Right lung (tissue), 5 donors: ENCODE data around the gene TMPRSS3. TPM values are rescaled to one million over a fixed set of nuclear protein-coding genes. Genes with fewer than 3 reads are reported as not detected.
"Not testable (repeated sequence)": the region's sequence is repeated elsewhere in the genome, so short reads cannot be mapped to it uniquely, and the experiment has no call there.

ENCODE experiments used
- DNase-seq, 2 donors: peaks; one replicate each; pipeline ENCODE4 v3.0.0-alpha.2; 2013
- polyA plus RNA-seq, 5 donors: library from polyadenylated mRNA; unstranded; fragments of 120-200 nt; gene quantifications; one replicate each; pipeline versions ENCODE4 v1.2.1 to v1.2.3, GENCODE V29; 2013; ENCODE audit warnings: inconsistent platforms in 1 of 5, low replicate concordance in 1 of 5; ENCODE audit not compliant: insufficient read length in 5 of 5, insufficient read depth in 1 of 5

TMPRSS3 gene
- polyA plus RNA-seq, 5 donors = 0.58 to 1.0 (median 0.64) TPM

DNA sequence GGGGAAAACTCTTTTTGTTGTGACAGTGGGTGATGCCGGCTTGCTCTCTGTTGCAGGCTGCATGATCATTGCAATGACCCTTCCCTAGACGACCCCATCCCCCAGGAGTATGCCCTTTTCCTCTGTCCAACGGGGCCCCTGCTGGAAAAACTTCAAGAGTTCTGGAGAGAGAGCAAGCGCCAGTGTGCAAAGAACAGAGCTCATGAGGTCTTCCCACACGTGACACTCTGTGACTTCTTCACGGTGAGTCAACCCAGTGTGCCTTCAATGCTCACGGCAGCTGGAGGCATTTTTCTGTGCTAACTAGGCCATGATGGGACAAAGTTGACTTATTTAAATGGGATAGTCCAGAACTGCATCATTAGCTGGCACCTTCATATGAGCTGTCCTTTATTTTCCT is 13.5 kb upstream of the TMPRSS3 start:
- no peak for DNase-seq

DNA sequence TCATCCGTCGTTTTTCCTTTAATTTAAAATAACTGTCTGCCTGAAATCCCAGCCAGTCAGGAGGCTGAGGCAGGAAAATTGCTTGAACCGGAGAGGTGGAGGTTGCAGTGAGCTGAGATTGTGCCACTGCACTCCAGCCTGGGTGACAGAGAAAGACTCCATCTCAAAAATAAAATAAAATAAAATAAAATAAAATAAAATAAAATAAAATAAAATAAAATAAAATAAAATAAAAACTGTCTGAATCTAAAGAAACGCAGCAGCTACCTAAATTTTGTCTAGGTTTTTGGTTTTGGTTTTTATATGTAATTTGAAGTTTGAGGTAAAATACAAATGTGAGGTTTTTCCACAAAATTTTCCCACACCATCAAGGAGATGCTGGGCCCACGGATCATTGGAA is 12.9 kb upstream of the TMPRSS3 start:
- not testable (repeated sequence) for DNase-seq

DNA sequence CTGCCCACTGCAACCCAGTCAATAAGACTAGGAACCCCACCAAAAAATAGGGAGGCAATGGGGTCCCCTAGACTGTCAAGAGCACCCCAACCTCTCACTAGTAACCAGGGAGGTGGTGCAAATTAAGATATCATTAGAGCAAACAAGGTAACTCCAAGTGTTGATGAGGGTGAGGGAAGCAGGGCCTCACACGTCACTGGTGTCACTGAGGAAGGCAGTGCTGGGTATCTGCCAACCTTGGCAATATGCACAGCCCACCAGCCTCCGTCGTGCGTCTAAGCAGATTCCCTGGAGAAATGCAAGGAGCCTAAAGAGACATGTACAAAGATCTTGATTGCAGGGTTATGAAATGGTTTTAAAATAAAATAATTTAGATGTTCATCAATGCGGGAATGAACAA is 11.6 kb upstream of the TMPRSS3 start:
- no peak for DNase-seq

DNA sequence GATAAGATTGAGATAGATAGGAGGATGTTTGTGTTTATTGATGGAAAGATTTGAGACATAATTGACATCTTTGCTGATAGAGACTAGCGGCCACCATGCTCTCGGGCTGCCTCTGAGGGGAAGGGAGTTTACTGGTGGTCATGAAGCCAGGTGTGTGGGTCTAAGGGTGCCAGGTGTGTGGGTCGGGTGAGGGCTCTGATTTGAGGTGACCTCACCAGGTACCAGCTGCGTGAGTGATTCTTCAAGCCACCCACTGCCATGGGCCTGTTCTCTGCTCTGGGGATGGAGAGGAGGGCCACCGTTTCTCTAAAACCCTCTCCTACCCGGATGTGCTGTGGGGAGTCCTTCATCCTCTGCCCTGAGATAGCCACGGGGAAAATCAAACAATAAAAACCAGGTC is 11.0 kb upstream of the TMPRSS3 start:
- no peak for DNase-seq

- no peak for DNase-seq
Observed at GRCh38 chr21:42406201-42406621, 10.4 kb upstream of the TMPRSS3 start.

GRCh38 chr21:42405064-42406013 is 9.5 kb upstream of the TMPRSS3 start:
- DNase-seq = no peak

- DNase-seq = no peak
Observed at GRCh38 chr21:42404539-42404938, 8.7 kb upstream of the TMPRSS3 start.

GRCh38 chr21:42403611-42404231 is 7.9 kb upstream of the TMPRSS3 start, which contains the start of gene UBASH3A:
Gene UBASH3A (plus strand): TSS chr21:42403902. CDS start chr21:42403946, 44 bp downstream.
- DNase-seq = no peak

DNA sequence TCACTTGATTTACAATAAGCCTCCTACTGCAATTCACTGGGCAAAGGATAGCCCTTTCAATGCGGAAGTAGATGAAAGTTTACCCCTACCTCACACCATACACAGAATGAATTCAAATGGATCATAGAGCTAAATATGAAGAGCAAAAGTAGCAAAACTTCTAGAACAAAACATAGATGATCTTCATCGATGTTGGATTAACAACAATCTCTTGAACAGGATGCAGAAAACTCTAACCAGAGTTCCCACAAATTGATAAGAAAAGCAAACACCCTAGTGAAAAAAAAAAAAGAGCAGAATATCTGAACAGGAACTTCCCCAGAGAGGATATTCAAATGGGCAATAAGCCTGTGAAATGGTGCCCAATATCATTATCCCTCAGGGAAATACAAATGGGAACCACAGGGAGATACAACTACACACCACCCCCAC is 6.0 kb upstream of the TMPRSS3 start:
- no peak for DNase-seq

- peak; percentile 39 to 50 for DNase-seq
Observed at GRCh38 chr21:42401154-42401553, 5.3 kb upstream of the TMPRSS3 start.

GRCh38 chr21:42400525-42400924 is 4.7 kb upstream of the TMPRSS3 start:
- no peak for DNase-seq

DNA sequence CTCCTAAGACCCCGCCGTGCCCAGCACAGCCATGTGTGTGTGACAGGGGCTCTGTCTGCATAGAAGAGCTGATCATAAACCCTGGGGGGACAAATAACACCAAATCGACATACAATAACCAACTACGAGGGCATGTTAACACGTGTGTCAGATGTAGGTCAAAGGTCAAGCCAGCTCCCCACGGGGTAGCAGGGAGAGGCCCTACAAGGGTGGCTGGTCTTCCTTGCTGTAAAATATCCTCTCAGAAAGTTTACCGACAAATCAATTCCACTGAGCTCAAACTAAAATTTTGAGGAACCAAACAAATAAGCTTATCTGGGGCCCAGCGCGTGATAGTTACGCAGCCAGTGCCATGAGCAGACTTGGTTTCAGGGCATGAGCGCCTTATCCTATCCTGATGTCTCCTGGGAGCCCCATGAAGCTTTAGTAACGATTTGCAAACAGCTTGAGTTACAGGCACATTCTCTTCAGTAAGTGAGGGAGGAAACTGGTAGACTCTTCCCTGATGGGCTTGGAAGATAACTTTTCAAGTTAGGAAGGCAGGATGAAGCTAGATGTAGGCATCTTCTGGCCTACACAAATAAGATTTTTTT is 2.7 kb upstream of the TMPRSS3 start:
- no peak for DNase-seq

DNA sequence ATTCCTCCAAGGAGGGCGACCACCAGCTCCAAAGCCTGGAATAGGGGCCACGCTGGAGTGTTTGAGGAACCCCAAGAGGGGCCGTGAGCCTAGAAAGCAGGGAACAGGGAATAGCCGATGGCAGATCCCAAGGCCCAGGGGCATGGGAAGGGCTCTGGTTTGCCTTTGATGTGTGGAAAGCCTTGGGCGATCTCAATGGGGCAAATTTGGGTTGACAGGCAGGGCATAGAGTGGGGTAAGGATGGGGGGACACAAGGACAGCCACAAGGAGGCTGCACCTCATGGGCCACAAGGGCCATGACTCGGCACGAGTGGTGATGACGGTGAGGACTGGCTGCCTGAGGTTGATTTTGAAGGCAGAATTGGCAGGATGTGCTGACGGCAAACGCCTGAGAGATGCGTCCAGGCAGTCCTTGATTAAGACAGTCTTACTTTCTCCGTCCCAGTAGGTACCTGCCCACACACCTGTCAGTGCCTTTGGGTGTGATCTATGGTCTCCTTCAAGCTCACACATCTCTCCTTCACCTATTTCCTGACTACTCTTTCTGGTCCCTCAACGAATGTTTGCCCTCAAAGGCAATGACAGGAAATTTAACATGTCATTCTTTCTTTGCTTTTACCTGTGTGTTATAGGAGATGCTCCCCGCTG is 2.0 kb upstream of the TMPRSS3 start:
- no peak for DNase-seq

GRCh38 chr21:42396799-42397745 is 1.2 kb upstream of the TMPRSS3 start:
- no peak for DNase-seq

DNA sequence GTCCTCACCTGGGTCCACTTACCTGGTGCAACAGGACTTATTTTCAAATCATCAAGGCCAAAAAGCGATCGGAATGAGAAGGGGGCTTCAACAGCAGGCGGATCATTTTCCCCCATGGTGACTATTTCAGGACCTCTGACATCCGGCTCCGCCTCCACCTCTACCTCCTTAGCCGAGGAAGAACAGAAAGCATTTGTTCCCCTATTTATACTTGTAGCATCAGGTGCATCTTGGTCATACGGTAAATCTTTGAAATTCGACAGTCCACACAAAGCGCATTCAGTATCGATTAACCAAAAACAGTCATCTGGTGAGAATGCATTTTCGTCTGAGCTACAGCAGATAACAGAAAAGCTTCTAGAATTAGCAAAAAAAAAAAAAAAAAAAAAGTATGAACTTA is 550 bp downstream of the TMPRSS3 start:
- no peak for DNase-seq

GRCh38 chr21:42393443-42393950 is 2.4 kb downstream of the TMPRSS3 start:
- DNase-seq = no peak

DNA sequence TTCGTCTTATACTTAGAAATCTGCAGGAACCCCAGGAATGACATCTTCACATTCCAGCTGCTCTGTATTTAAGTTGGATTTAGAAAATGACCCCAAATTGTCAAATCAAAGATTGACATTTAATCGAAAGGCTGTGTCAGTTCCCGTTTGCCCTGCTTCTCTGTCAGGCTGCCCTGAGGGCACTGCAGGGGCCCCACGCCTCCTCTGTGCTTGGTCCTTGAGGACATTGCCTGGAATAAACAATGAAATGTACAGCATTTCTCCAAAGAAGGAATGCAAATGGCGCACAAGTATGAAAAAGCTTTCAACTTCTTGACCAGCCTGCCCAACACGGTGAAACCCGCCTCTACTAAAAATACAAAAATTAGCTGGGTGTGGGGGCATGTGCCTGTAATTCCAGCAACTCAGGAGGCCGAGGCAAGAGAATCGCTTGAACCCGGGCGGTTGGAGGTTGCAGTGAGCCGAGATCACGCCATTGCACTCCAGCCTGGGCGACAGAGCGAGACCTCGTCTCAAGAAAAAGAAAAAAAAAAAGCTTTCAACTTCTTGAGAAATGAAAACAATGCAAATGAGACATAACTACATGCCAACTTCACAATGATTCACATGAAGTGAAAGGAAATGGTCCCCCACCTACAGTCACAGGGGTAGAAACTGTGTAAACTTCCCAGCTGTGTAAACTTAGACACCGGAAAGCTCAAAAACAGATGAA is 3.0 kb downstream of the TMPRSS3 start:
- DNase-seq = no peak

- no peak for DNase-seq
Observed at GRCh38 chr21:42391297-42391696, 4.6 kb downstream of the TMPRSS3 start.

- no peak for DNase-seq
Observed at GRCh38 chr21:42390696-42391095, 5.2 kb downstream of the TMPRSS3 start.

DNA sequence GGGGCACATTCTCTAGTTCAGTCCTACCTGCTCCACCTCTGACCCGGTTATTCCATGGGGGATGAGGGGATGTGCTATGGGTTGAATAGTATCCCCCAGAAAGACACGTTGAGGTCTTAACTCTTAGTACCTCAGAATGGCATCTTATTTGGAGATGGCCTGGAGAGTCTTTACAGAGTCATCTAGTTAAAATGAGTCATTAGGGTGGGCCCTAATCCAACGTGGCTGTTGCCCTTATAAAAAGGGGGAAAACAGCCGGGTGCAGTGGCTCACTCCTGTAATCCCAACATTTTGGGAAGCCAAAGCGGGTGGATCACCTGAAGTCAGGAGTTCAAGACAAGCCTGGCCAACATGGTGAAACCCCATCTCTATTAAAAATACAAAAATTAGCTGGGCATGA is 5.7 kb downstream of the TMPRSS3 start:
- no peak for DNase-seq
